Measurements from ENCODE around the gene ZMAT3.
"Not testable (repeated sequence)": the region's sequence is repeated elsewhere in the genome, so short reads cannot be mapped to it uniquely, and the experiment has no call there.

ZMAT3 gene

GRCh38 chr3:179068779-179069530, 2.7 kb downstream of the ZMAT3 start:
- DNase-seq = no peak

- no peak for DNase-seq
Observed at GRCh38 chr3:179067839-179068238, 3.8 kb downstream of the ZMAT3 start.

GRCh38 chr3:179067291-179067690, 4.3 kb downstream of the ZMAT3 start:
- no peak for DNase-seq

- no peak for DNase-seq
Observed at GRCh38 chr3:179063945-179064560, 7.6 kb downstream of the ZMAT3 start.

- no peak for DNase-seq
Observed at GRCh38 chr3:179056326-179056725, 15.3 kb downstream of the ZMAT3 start.

GRCh38 chr3:179054565-179054964, 17.0 kb downstream of the ZMAT3 start:
- not testable (repeated sequence) for DNase-seq

- no peak for DNase-seq
Observed at GRCh38 chr3:179046497-179047353, 24.9 kb downstream of the ZMAT3 start.

- DNase-seq = no peak
Observed at GRCh38 chr3:179045719-179046402, 25.7 kb downstream of the ZMAT3 start.

GRCh38 chr3:179038899-179039251, 32.7 kb downstream of the ZMAT3 start:
- not testable (repeated sequence) for DNase-seq

- no peak for DNase-seq
Observed at GRCh38 chr3:179038216-179038898, 33.3 kb downstream of the ZMAT3 start.

GRCh38 chr3:179037351-179037750, 34.3 kb downstream of the ZMAT3 start:
- no peak for DNase-seq

GRCh38 chr3:179036626-179037300, 34.8 kb downstream of the ZMAT3 start:
- DNase-seq = no peak

GRCh38 chr3:179036226-179036625, 35.4 kb downstream of the ZMAT3 start:
- no peak for DNase-seq

- no peak for DNase-seq
Observed at GRCh38 chr3:179035232-179035631, 36.4 kb downstream of the ZMAT3 start.

- not testable (repeated sequence) for DNase-seq
Observed at GRCh38 chr3:179033304-179033657, 38.3 kb downstream of the ZMAT3 start.

GRCh38 chr3:179032454-179033303, 38.9 kb downstream of the ZMAT3 start:
- not testable (repeated sequence) for DNase-seq

GRCh38 chr3:179029096-179029495, 42.5 kb downstream of the ZMAT3 start:
- no peak for DNase-seq

- no peak for DNase-seq
Observed at GRCh38 chr3:179028408-179028807, 43.2 kb downstream of the ZMAT3 start.

- no peak for DNase-seq
Observed at GRCh38 chr3:179027326-179027900, 44.2 kb downstream of the ZMAT3 start.

GRCh38 chr3:179026636-179027035, 45.0 kb downstream of the ZMAT3 start:
- DNase-seq = no peak
